Liver (tissue), 9 donors: Measurements from ENCODE around the gene MSI2. TPM values are rescaled to one million over a fixed set of nuclear protein-coding genes. Genes with fewer than 3 reads are reported as not detected.

Experiments
- DNase-seq: peaks from one replicate; pipeline ENCODE4 v3.0.0-alpha.2; 2017; ENCODE audit warnings: low spot score
- H3K27ac ChIP-seq, 2 donors: one replicate each; pipeline ENCODE4 v1.7.0; 2013; ENCODE audit warnings: inconsistent platforms in 2 of 2, low read length in 2 of 2, control low read depth in 1 of 2, low read depth in 1 of 2, mild to moderate bottlenecking in 1 of 2
- H3K27me3 ChIP-seq, 4 donors: one replicate each; pipeline versions ENCODE4 v1.6.1 to v1.7.0; 2013; ENCODE audit warnings: low read length in 3 of 4, inconsistent platforms in 1 of 4, mild to moderate bottlenecking in 1 of 4, moderate library complexity in 1 of 4; ENCODE audit not compliant: control insufficient read depth in 4 of 4, insufficient read depth in 4 of 4
- H3K36me3 ChIP-seq, 4 donors: one replicate each; pipeline versions ENCODE4 v1.6.1 to v1.7.0; 2013; ENCODE audit warnings: low read length in 3 of 4, mild to moderate bottlenecking in 3 of 4, low read depth in 1 of 4, moderate library complexity in 1 of 4; ENCODE audit not compliant: control insufficient read depth in 4 of 4, insufficient read depth in 3 of 4
- H3K4me1 ChIP-seq, 4 donors: one replicate each; pipeline versions ENCODE4 v1.6.1 to v1.7.0; 2013; ENCODE audit warnings: low read length in 3 of 4, mild to moderate bottlenecking in 3 of 4, moderate library complexity in 1 of 4; ENCODE audit not compliant: control insufficient read depth in 4 of 4, insufficient read depth in 4 of 4
- H3K4me3 ChIP-seq, 3 donors: one replicate each; pipeline versions ENCODE4 v1.6.1 to v1.7.0; 2013; ENCODE audit warnings: low read length in 3 of 3, control low read depth in 1 of 3, low read depth in 1 of 3, mild to moderate bottlenecking in 1 of 3
- H3K9ac ChIP-seq, 2 donors: one replicate each; pipeline ENCODE4 v1.7.0; 2013; ENCODE audit warnings: low read length in 2 of 2, mild to moderate bottlenecking in 2 of 2, moderate library complexity in 2 of 2, control low read depth in 1 of 2, low read depth in 1 of 2
- H3K9me3 ChIP-seq, 4 donors: one replicate each; pipeline versions ENCODE4 v1.6.1 to v1.7.0; 2013; ENCODE audit warnings: low read length in 3 of 4; ENCODE audit not compliant: control insufficient read depth in 4 of 4
- ATF3 ChIP-seq: IDR thresholded peaks from 2 replicates; pipeline ENCODE4 v1.6.1; 2016; ENCODE audit warnings: antibody characterized with exemption
- CTCF ChIP-seq: fragments of 150-350 bp; IDR thresholded peaks from 2 replicates; pipeline ENCODE4 v1.5.1; 2017; ENCODE audit warnings: improper control_type of control experiment, low read depth, low read length; ENCODE audit not compliant: missing input control
- FOXA1 ChIP-seq: IDR thresholded peaks from 2 replicates; pipeline ENCODE4 v1.6.1; 2016; ENCODE audit warnings: antibody characterized with exemption
- FOXA2 ChIP-seq: IDR thresholded peaks from 2 replicates; pipeline ENCODE4 v1.6.1; 2016; ENCODE audit warnings: antibody characterized with exemption
- HNF4A ChIP-seq, 2 donors: conservative IDR thresholded peaks; 2 replicates each; pipeline ENCODE4 v1.6.1; 2016; ENCODE audit warnings: antibody characterized with exemption in 2 of 2, mild to moderate bottlenecking in 2 of 2
- HNF4G ChIP-seq: IDR thresholded peaks from 2 replicates; pipeline ENCODE4 v1.6.1; 2016; ENCODE audit warnings: antibody characterized with exemption
- MAX ChIP-seq: IDR thresholded peaks from 2 replicates; pipeline ENCODE4 v1.6.1; 2016; ENCODE audit warnings: antibody characterized with exemption
- RAD21 ChIP-seq, 2 donors: IDR thresholded peaks; 2 replicates each; pipeline ENCODE4 v1.6.1; 2016; ENCODE audit warnings: antibody characterized with exemption in 2 of 2, mild to moderate bottlenecking in 2 of 2
- REST ChIP-seq: IDR thresholded peaks from 2 replicates; pipeline ENCODE4 v1.6.1; 2016; ENCODE audit warnings: antibody characterized with exemption, mild to moderate bottlenecking
- RXRA ChIP-seq, 2 donors: IDR thresholded peaks; 2 replicates each; pipeline ENCODE4 v1.6.1; 2017 to 2018; ENCODE audit warnings: antibody characterized with exemption in 2 of 2, mild to moderate bottlenecking in 1 of 2
- SP1 ChIP-seq: IDR thresholded peaks from 2 replicates; pipeline ENCODE4 v1.6.1; 2018; ENCODE audit warnings: antibody characterized with exemption, mild to moderate bottlenecking
- TAF1 ChIP-seq: conservative IDR thresholded peaks from 2 replicates; pipeline ENCODE4 v1.6.1; 2016; ENCODE audit warnings: antibody characterized with exemption, mild to moderate bottlenecking
- YY1 ChIP-seq: IDR thresholded peaks from 2 replicates; pipeline ENCODE4 v1.6.1; 2016; ENCODE audit warnings: antibody characterized with exemption, mild to moderate bottlenecking
- WGBS: extraction: QIAGEN DNeasy Blood & Tissue Kit; methylation state at CpG from one replicate; pipeline ENCODE4 v1.1.7; 2013; 5-methylcytosine and 5-hydroxymethylcytosine counted together
- polyA plus RNA-seq, 2 donors: library from polyadenylated mRNA; stranded (reverse) in 1 of 2; unstranded in 1 of 2; fragments of 200-250 nt in 1 of 2; fragments of >200 nt in 1 of 2; fragmentation: Nextera tagmentation in 1 of 2; extraction: Ambion mirVana in 1 of 2; gene quantifications; one replicate each; pipeline versions ENCODE4 v1.2.1 to v1.2.3, GENCODE V29; 2013 to 2015
- total RNA-seq, 2 donors: library from RNA; depleted of rRNA; stranded (reverse); fragments of >200 nt; gene quantifications; one replicate each; pipeline ENCODE4 v1.2.3, GENCODE V29; 2014
- donor health status: healthy.
- donor health status: healthy.
- donor health status: healthy.
- donor health status: healthy.
- donor health status: healthy.

Gene MSI2
- total and polyA plus RNA-seq, 4 donors = 5.7 to 15.6 (median 9.2) TPM

GRCh38 chr17:57260325-57261083, 4.2 kb downstream of the MSI2 start:
- no peak overlapping the region for H3K9ac ChIP-seq

More at GRCh38 chr17:57260325-57261083, 4.2 kb downstream of the MSI2 start:
- H3K27ac ChIP-seq = no peak overlapping the region
- 90% methylated on average over 7 of the region's 7 CpGs for WGBS
- no peak for DNase-seq
- H3K4me1 ChIP-seq = peaks cover 0 to 6% (median 2%) of the 10 kb centered on the region in 4 donors
- no peaks in the 10 kb centered on the region for H3K27me3 ChIP-seq
- TF ChIP-seq ATF3 = no peak
- TF ChIP-seq TAF1 = no peak
- TF ChIP-seq RAD21 (IDR thresholded peaks at IDR 0.05) = no peak
- no peak for TF ChIP-seq HNF4G
- no peak for TF ChIP-seq CTCF
- TF ChIP-seq FOXA2 = no peak
- no peak for TF ChIP-seq HNF4A (conservative IDR thresholded peaks at IDR 0.05)
- no peak for TF ChIP-seq FOXA1
- TF ChIP-seq REST = no peak
- no peak for TF ChIP-seq YY1
- no peak for TF ChIP-seq SP1
- TF ChIP-seq RXRA (IDR thresholded peaks at IDR 0.05) = no peak
- no peak for TF ChIP-seq MAX
- H3K4me3 ChIP-seq = no peak overlapping the region
- peaks cover 2 to 23% (median 11%) of the 10 kb centered on the region in 4 donors for H3K36me3 ChIP-seq
- no peaks in the 10 kb centered on the region for H3K9me3 ChIP-seq
